Measurements from ENCODE around the gene CD8B2.
"Not testable (repeated sequence)": the region's sequence is repeated elsewhere in the genome, so short reads cannot be mapped to it uniquely, and the experiment has no call there.

CD8B2 gene

GRCh38 chr2:106511934-106512333 is 24.8 kb downstream of the CD8B2 start:
- DNase-seq (ENCODE audit: low read depth, low spot score), result not testable (repeated sequence)

GRCh38 chr2:106513391-106513790 is 26.2 kb downstream of the CD8B2 start:
- not testable (repeated sequence) for DNase-seq (ENCODE audit: low read depth, low spot score)

- DNase-seq (ENCODE audit: low read depth, low spot score), result not testable (repeated sequence)
Measured at GRCh38 chr2:106514827-106515226, 27.7 kb downstream of the CD8B2 start.

- no peak for DNase-seq (ENCODE audit: low read depth, low spot score)
Measured at GRCh38 chr2:106516436-106516835, 29.3 kb downstream of the CD8B2 start.

GRCh38 chr2:106516864-106517263 is 29.7 kb downstream of the CD8B2 start:
- no peak for DNase-seq (ENCODE audit: low read depth, low spot score)

GRCh38 chr2:106517329-106517728 is 30.2 kb downstream of the CD8B2 start:
- no peak for DNase-seq (ENCODE audit: low read depth, low spot score)

- no peak for DNase-seq (ENCODE audit: low read depth, low spot score)
Measured at GRCh38 chr2:106519767-106520166, 32.6 kb downstream of the CD8B2 start.

- DNase-seq (ENCODE audit: low read depth, low spot score), result no peak
Measured at GRCh38 chr2:106521016-106521415, 33.9 kb downstream of the CD8B2 start.

GRCh38 chr2:106523976-106524665 is 37.0 kb downstream of the CD8B2 start:
- no peak for DNase-seq (ENCODE audit: low read depth, low spot score)

GRCh38 chr2:106530866-106531265 is 43.7 kb downstream of the CD8B2 start:
- no peak for DNase-seq (ENCODE audit: low read depth, low spot score)

- peak; percentile 31 for DNase-seq (ENCODE audit: low read depth, low spot score)
Measured at GRCh38 chr2:106531676-106532214, 44.6 kb downstream of the CD8B2 start.

- DNase-seq (ENCODE audit: low read depth, low spot score), result no peak
Measured at GRCh38 chr2:106532236-106532635, 45.1 kb downstream of the CD8B2 start.

GRCh38 chr2:106534471-106534870 is 47.3 kb downstream of the CD8B2 start:
- DNase-seq (ENCODE audit: low read depth, low spot score), result no peak

GRCh38 chr2:106536490-106536889 is 49.3 kb downstream of the CD8B2 start:
- DNase-seq (ENCODE audit: low read depth, low spot score), result no peak

- no peak for DNase-seq (ENCODE audit: low read depth, low spot score)
Measured at GRCh38 chr2:106537047-106537446, 49.9 kb downstream of the CD8B2 start.

GRCh38 chr2:106537791-106538191 is 50.6 kb downstream of the CD8B2 start:
- DNase-seq (ENCODE audit: low read depth, low spot score), result no peak

- no peak for DNase-seq (ENCODE audit: low read depth, low spot score)
Measured at GRCh38 chr2:106540886-106541285, 53.7 kb downstream of the CD8B2 start.

- DNase-seq (ENCODE audit: low read depth, low spot score), result no peak
Measured at GRCh38 chr2:106541333-106541732, 54.2 kb downstream of the CD8B2 start.

GRCh38 chr2:106542746-106543359 is 55.7 kb downstream of the CD8B2 start:
- peak; percentile 18 for DNase-seq (ENCODE audit: low read depth, low spot score)

- no peak for DNase-seq (ENCODE audit: low read depth, low spot score)
Measured at GRCh38 chr2:106545007-106545406, 57.8 kb downstream of the CD8B2 start.

- no peak for DNase-seq (ENCODE audit: low read depth, low spot score)
Measured at GRCh38 chr2:106546391-106546990, 59.3 kb downstream of the CD8B2 start.

- DNase-seq (ENCODE audit: low read depth, low spot score), result no peak
Measured at GRCh38 chr2:106547164-106547903, 60.2 kb downstream of the CD8B2 start.
